Smooth muscle cell (in vitro differentiated cells): Measurements from ENCODE around the gene BSCL2. TPM values are rescaled to one million over a fixed set of nuclear protein-coding genes. Genes with fewer than 3 reads are reported as not detected.

ENCODE experiments used
- DNase-seq: peaks from one replicate; lab custom pipeline; 2025; ENCODE audit not compliant: unreplicated experiment; lab: John Stamatoyannopoulos, UW
- H2AFZ ChIP-seq: fragments of 200-600 bp; sonication (generic); 2 replicates; pipeline ENCODE4 v1.6.0; 2016; ENCODE audit warnings: antibody characterized with exemption, low read depth, mild to moderate bottlenecking
- H3F3A ChIP-seq: fragments of 200-600 bp; sonication (generic); 2 replicates; pipeline ENCODE4 v1.6.0; 2017; ENCODE audit warnings: antibody characterized with exemption, low read depth
- H3K27ac ChIP-seq: fragments of 200-600 bp; sonication (generic); 2 replicates; pipeline ENCODE4 v1.5.1; 2016; ENCODE audit warnings: low read depth, mild to moderate bottlenecking
- H3K27me3 ChIP-seq: fragments of 200-600 bp; sonication (generic); 2 replicates; pipeline ENCODE4 v1.6.1; 2016; ENCODE audit warnings: low read depth, mild to moderate bottlenecking
- H3K36me3 ChIP-seq: fragments of 200-600 bp; sonication (generic); 2 replicates; pipeline ENCODE4 v1.5.1; 2016; ENCODE audit warnings: low read depth
- H3K4me1 ChIP-seq: fragments of 200-600 bp; sonication (generic); 2 replicates; pipeline ENCODE4 v1.5.1; 2016; ENCODE audit warnings: low read depth
- H3K4me2 ChIP-seq: fragments of 200-600 bp; sonication (generic); 2 replicates; pipeline ENCODE4 v1.6.0; 2016; ENCODE audit warnings: mild to moderate bottlenecking
- H3K4me3 ChIP-seq: fragments of 200-600 bp; sonication (generic); 2 replicates; pipeline ENCODE4 v1.5.1; 2016; ENCODE audit warnings: mild to moderate bottlenecking
- H3K79me2 ChIP-seq: fragments of 200-600 bp; sonication (generic); 2 replicates; pipeline ENCODE4 v1.6.0; 2016; ENCODE audit warnings: low read depth, mild to moderate bottlenecking
- H3K9ac ChIP-seq: fragments of 200-600 bp; sonication (generic); 2 replicates; pipeline ENCODE4 v1.6.0; 2016; ENCODE audit warnings: low read depth
- H3K9me3 ChIP-seq: fragments of 200-600 bp; sonication (generic); replicated peaks from 2 replicates; pipeline ENCODE4 v1.5.1; 2016; ENCODE audit warnings: low read depth
- H4K20me1 ChIP-seq: fragments of 200-600 bp; sonication (generic); 2 replicates; pipeline ENCODE4 v1.6.0; 2016; ENCODE audit warnings: low read depth
- WGBS: methylation state at CpG from one replicate; pipeline ENCODE4 v1.1.7; 2016; ENCODE audit warnings: low lambda C conversion rate; 5-methylcytosine and 5-hydroxymethylcytosine counted together
- polyA plus RNA-seq: library from polyadenylated mRNA; unstranded; fragments of >200 nt; fragmentation: Nextera tagmentation; extraction: Ambion mirVana; gene quantifications from 2 replicates; pipeline ENCODE4 v1.2.1, GENCODE V29; 2016
- total RNA-seq: library from RNA; depleted of rRNA; stranded (reverse); fragments of >200 nt; gene quantifications from 2 replicates; pipeline ENCODE4 v1.2.3, GENCODE V29; 2014
- TF ChIP-seq, protein P1 (sequence below): fragments of 200-600 bp; sonication (generic); IDR thresholded peaks from 2 replicates; pipeline ENCODE4 v1.5.1; 2017; ENCODE audit warnings: borderline replicate concordance, mild to moderate bottlenecking, antibody characterized with exemption; ENCODE audit not compliant: insufficient read depth, poor library complexity, severe bottlenecking

BSCL2 gene
- total and polyA plus RNA-seq, 2 experiments from 2014 or later, result 79.7 to 115 TPM

DNA sequence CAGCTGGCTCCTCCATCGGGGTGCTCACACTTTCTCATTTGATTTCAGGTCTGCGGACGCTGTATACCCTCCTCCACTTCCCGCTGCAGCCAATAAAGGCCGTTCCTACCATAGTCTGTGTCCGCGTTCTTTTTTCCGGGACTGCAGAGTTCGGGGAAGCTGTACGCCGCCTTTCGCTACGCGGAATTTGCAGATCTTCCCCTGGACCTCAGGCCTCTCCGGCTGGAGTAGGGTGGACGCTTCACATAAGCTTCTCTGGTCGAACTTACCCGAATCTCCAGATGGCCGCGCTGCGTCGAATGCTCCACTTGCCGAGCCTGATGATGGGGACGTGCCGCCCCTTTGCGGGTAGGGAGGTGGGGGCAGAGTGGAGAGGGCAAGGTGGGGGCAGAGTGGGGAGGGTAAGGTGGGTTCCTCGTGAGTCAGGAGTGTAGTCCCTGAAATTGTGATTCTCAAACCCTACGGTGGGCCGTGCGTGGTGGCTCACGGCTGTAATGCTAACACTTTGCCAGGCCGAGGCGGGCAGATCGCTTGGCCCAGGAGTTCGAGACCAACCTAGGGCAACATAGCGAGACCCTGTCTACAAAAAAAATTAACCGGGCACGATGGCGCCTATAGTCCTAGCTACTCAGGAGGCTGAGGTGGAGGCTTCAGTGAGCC, 41.5 kb downstream of the BSCL2 start:
- H3K36me3 ChIP-seq, result no peaks in the 10 kb centered on the region
- peak overlapping the region; percentile 85 for H3K4me3 ChIP-seq
- WGBS, result 2% methylated on average over 39 of the region's 39 CpGs
- H3K9ac ChIP-seq, result peak overlapping the region; percentile 78
- no peak overlapping the region for H2AFZ ChIP-seq
- DNase-seq, result no peak
- H3F3A ChIP-seq, result peaks cover 24% of the 10 kb centered on the region
- TF ChIP-seq, protein P1, sequence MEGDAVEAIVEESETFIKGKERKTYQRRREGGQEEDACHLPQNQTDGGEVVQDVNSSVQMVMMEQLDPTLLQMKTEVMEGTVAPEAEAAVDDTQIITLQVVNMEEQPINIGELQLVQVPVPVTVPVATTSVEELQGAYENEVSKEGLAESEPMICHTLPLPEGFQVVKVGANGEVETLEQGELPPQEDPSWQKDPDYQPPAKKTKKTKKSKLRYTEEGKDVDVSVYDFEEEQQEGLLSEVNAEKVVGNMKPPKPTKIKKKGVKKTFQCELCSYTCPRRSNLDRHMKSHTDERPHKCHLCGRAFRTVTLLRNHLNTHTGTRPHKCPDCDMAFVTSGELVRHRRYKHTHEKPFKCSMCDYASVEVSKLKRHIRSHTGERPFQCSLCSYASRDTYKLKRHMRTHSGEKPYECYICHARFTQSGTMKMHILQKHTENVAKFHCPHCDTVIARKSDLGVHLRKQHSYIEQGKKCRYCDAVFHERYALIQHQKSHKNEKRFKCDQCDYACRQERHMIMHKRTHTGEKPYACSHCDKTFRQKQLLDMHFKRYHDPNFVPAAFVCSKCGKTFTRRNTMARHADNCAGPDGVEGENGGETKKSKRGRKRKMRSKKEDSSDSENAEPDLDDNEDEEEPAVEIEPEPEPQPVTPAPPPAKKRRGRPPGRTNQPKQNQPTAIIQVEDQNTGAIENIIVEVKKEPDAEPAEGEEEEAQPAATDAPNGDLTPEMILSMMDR, result no peak
- H3K4me1 ChIP-seq, result peaks cover 18% of the 10 kb centered on the region
- H4K20me1 ChIP-seq, result peaks cover 17% of the 10 kb centered on the region
- peak overlapping the region; percentile 67 for H3K27ac ChIP-seq
- peak overlapping the region; percentile 91 for H3K4me2 ChIP-seq
- no peaks in the 10 kb centered on the region for H3K9me3 ChIP-seq
- H3K79me2 ChIP-seq, result peaks cover 34% of the 10 kb centered on the region
- no peaks in the 10 kb centered on the region for H3K27me3 ChIP-seq

DNA sequence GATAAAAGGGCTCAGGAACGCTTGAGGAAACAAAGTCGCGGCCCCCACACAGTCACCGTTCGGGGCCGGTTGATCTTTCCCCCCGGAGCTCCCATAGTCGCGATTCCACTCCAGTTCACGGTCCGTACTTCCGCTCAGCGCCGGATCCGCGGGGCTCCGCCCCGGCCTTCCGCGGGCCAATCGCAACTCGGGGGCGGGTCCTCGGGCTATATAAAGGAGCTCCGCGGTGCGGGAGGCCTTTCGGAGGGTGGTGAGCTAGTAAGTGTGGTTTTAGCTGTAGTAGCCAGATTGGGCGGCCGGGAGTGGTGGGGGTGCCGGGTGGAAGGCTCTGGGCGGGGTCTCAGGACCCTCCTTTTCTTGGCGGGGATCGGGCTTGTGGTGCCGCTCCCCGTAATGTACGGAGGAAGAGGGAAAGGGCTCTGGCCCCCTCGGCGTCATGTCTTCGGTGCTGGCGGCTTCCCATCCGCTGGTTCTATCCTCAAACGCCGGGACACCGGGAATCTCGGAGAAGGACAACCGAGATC, 42.1 kb downstream of the BSCL2 start, which contains the start of the genes C11orf98 and CSKMT:
C11orf98 (minus strand) TSS at position 136 of the 524 bp plus-strand sequence; CDS start at position 95, 41 bp downstream.
CSKMT (plus strand) TSS at position 238 of the 524 bp plus-strand sequence. CDS start 568 bp downstream, outside the sequence.
- Histone ChIP-seq H3K79me2 (peaks cover 34% of the 10 kb centered on the region), H3K4me1 (peaks cover 18% of the 10 kb centered on the region), H3F3A (peaks cover 20% of the 10 kb centered on the region), H3K9me3 (no peaks in the 10 kb centered on the region), H3K27me3 (no peaks in the 10 kb centered on the region), H3K4me2 (peak within 1 kb of the TSS; percentile 91), H4K20me1 (peaks cover 17% of the 10 kb centered on the region), H3K36me3 (no peaks in the 10 kb centered on the region), H3K9ac (peak within 1 kb of the TSS; percentile 78), H3K4me3 (peak within 1 kb of the TSS; percentile 85), H3K27ac (peak within 1 kb of the TSS; percentile 67), H2AFZ (peak within 1 kb of the TSS; percentile 81)
- WGBS, result under 1% methylated on average over 38 of the region's 47 CpGs
- peak; percentile 93 for DNase-seq
- TF ChIP-seq, protein P1, result no peak

DNA sequence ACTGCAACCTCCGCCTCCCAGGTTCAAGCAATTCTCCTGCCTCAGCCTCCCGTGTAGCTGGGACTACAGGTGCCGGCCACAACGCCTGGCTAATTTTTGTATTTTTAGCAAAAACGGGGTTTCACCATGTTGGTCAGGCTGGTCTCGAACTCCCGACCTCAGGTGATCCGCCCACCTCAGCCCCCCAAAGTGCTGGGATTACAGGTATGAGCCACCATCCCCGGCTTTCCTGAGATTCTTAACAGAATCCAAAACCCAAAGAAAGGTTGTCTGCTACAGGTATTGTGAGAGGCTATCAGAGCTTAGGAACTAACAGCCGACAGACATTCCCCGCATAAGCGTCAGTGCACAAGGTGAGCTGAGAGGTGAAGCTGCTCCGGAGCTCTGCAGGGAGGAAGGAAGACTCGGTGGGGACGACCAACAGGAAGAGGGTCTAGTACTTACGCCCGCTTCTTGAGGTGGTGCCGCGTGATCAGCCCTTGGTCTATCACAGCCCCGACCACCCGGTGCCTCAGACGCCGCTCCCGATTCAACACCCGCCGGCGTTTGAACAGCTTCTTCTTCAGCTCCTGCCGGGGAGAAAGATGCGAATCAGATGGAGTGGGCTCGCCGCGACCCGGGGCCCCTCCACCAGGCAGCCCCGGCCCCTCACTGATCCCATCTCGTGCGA, 42.7 kb downstream of the BSCL2 start:
- Histone ChIP-seq H3K9ac (peak overlapping the region; percentile 78), H4K20me1 (peaks cover 17% of the 10 kb centered on the region), H3K4me2 (peak overlapping the region; percentile 91), H3K4me1 (peaks cover 18% of the 10 kb centered on the region), H3K27ac (peak overlapping the region; percentile 67), H3K36me3 (no peaks in the 10 kb centered on the region), H3K9me3 (no peaks in the 10 kb centered on the region), H3K27me3 (no peaks in the 10 kb centered on the region), H2AFZ (peak overlapping the region; percentile 81), H3F3A (peaks cover 14% of the 10 kb centered on the region), H3K4me3 (peak overlapping the region; percentile 85), H3K79me2 (peaks cover 34% of the 10 kb centered on the region)
- no peak for DNase-seq
- WGBS, result under 1% methylated on average over 35 of the region's 36 CpGs
- TF ChIP-seq, protein P1, result no peak
